Muscle of leg (tissue), 11 donors: ENCODE measurements around the gene CD46. TPM values are rescaled to one million over a fixed set of nuclear protein-coding genes. Genes with fewer than 3 reads are reported as not detected.

Experiments
- DNase-seq: peaks from one replicate; pipeline ENCODE4 v3.0.0; 2013
- H3K27ac ChIP-seq: one replicate; pipeline ENCODE4 v1.5.1; 2013; ENCODE audit warnings: mild to moderate bottlenecking, low read length, control low read depth
- H3K27me3 ChIP-seq: one replicate; pipeline ENCODE4 v1.6.1; 2013; ENCODE audit warnings: low read length; ENCODE audit not compliant: control insufficient read depth, insufficient read depth
- H3K36me3 ChIP-seq: one replicate; pipeline ENCODE4 v1.6.1; 2013; ENCODE audit warnings: low read length; ENCODE audit not compliant: control insufficient read depth, insufficient read depth
- H3K4me1 ChIP-seq: one replicate; pipeline ENCODE4 v1.6.1; 2013; ENCODE audit warnings: low read length; ENCODE audit not compliant: control insufficient read depth, insufficient read depth
- H3K4me3 ChIP-seq: one replicate; pipeline ENCODE4 v1.5.1; 2013; ENCODE audit warnings: low read length, control low read depth
- H3K9me3 ChIP-seq: replicated peaks from 2 replicates; pipeline ENCODE4 v1.6.1; 2013; ENCODE audit warnings: low read depth, low read length; ENCODE audit not compliant: control insufficient read depth
- WGBS: methylation state at CpG from one replicate; pipeline ENCODE4 v1.1.5; 2013; ENCODE audit warnings: missing lambda C conversion rate; ENCODE audit not compliant: insufficient coverage; 5-methylcytosine and 5-hydroxymethylcytosine counted together
- polyA plus RNA-seq, 8 donors: library from polyadenylated mRNA; unstranded; fragments of 120-200 nt; gene quantifications; one replicate each; pipeline versions ENCODE4 v1.2.1 to v1.2.3, GENCODE V29; 2013; ENCODE audit warnings: inconsistent platforms in 1 of 8, low replicate concordance in 1 of 8; ENCODE audit not compliant: insufficient read length in 8 of 8, insufficient read depth in 1 of 8
- total RNA-seq: library from RNA; stranded (reverse); fragments of 120-200 nt; gene quantifications from one replicate; pipeline ENCODE4 v1.2.4, GENCODE V29; 2013

CD46 gene
- total and polyA plus RNA-seq, 9 donors: 52.1 to 97.3 (median 77.3) TPM

DNA sequence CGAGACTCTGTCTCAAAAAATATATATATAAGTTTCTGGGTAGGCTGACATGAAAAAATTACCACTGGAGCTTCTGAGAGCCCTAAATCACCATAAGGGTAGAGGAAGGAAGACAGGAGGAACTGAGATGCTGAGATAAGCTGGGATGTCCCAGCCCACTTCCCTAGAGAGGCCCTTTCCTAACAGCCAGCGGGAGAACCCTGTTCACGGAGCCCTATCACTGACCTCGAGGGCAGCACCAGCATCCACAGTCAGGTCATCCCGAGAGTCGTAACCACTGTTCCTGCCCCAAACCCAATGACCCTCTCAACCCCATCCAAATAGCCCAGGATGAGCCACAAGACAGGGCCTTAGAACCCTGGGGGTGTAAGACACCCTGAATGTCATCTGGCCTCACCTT is 81.5 kb downstream of the CD46 start:
- Histone ChIP-seq H3K36me3 (no peaks in the 10 kb centered on the region), H3K4me3 (no peak overlapping the region), H3K9me3 (no peaks in the 10 kb centered on the region), H3K27me3 (no peaks in the 10 kb centered on the region), H3K4me1 (peaks cover 2% of the 10 kb centered on the region), H3K27ac (no peak overlapping the region)
- WGBS: 100% methylated on average over 2 of the region's 6 CpGs
- no peak for DNase-seq

DNA sequence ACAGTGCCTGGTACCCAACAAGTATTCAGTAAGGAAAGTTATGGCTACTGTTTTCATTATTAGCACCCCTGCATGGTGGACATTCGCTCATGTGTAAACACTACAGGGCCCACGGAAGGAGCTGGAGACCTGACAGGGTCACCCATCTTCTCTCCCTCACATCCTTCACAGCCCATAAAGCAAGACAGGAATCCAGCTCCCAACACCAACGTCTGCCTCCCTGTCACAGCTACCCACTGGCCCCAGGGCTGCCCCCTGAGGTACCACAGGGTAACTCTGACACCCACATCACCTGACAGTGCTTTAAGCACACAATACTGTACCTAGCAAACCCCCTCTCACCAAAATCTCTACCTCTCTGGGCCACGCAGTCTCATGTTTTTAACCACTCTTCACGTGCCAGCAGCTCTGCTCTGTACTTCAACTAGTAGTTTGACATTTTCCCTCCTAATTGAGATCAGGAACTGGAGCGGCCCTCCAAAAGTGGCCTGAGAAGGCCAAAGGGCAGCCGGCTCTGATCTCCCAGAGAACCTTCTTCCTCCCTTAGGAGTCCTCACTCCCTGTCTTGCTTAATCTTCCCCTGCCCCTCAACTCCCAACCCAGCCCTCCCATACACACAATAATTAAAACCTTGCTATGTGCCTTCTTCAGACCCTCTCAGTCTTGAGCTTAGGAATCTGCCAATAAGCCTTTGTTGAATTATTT is 82.3 kb downstream of the CD46 start:
- H3K4me1 ChIP-seq: peaks cover 2% of the 10 kb centered on the region
- no peaks in the 10 kb centered on the region for H3K27me3 ChIP-seq
- no peak for DNase-seq
- no peak overlapping the region for H3K27ac ChIP-seq
- H3K4me3 ChIP-seq: no peak overlapping the region
- WGBS: 82% methylated on average over 5 of the region's 7 CpGs
- H3K9me3 ChIP-seq: no peaks in the 10 kb centered on the region
- H3K36me3 ChIP-seq: no peaks in the 10 kb centered on the region

DNA sequence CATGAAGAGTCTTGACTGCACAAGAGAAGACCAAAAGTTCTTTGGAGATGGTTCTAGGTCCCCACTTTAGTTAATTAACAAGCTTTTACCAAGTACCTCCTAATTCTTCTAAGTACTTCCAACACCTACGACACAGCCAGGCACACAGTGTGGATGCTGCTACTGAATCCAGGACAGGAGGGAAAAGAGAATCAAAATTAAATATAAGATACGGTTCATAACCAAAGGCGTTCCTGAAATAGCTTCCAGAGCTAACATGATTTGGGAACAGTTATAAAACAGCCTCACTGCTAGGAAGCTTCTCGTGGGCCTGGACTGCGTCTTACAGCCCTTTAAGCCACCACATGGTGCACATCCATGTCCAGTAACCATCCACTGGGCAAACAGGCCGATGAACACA is 84.1 kb downstream of the CD46 start:
- H3K36me3 ChIP-seq: no peaks in the 10 kb centered on the region
- DNase-seq: no peak
- H3K9me3 ChIP-seq: no peaks in the 10 kb centered on the region
- H3K27ac ChIP-seq: no peak overlapping the region
- no peak overlapping the region for H3K4me3 ChIP-seq
- WGBS: 96% methylated on average over 3 of the region's 6 CpGs
- peaks cover 2% of the 10 kb centered on the region for H3K4me1 ChIP-seq
- H3K27me3 ChIP-seq: no peaks in the 10 kb centered on the region

DNA sequence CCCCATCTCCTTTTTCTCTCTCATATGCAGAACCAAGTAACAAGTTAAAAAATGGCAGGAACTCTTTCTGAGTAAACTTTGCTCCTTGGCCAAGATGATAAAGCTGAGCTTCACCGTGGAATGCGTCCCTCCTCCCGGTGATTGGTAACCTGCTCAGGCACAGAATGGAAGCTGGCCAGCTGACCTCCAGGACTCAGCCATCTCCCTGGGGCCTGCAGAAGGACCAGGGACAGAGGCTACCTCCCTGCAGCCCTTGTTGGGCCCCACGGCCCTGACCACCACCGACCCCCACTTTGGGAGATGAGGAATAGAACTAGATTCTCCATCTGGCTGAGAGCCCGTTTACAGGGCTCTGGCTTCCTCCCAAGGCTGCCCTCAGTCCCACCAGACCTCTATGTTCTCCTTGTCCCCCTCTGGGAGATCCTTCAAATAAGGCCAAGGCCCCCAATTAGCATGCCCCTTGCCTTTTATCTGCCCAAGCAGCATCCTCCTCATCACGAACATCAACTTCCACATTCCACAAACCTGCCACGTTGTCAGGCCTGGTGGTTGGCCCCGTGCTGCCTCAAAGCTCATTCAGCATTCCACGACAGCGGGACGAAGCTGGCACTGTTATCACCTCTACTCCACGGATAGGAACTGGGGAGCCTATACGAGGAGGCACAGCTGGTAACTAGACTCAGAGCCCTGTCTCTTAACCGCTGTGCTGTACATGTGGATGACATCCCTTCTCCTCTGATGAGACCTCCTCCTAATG is 84.9 kb downstream of the CD46 start:
- Histone ChIP-seq H3K27ac (no peak overlapping the region), H3K36me3 (no peaks in the 10 kb centered on the region), H3K4me1 (peaks cover 2% of the 10 kb centered on the region), H3K4me3 (no peak overlapping the region), H3K9me3 (no peaks in the 10 kb centered on the region), H3K27me3 (no peaks in the 10 kb centered on the region)
- no peak for DNase-seq
- WGBS: 73% methylated on average over 8 of the region's 15 CpGs

DNA sequence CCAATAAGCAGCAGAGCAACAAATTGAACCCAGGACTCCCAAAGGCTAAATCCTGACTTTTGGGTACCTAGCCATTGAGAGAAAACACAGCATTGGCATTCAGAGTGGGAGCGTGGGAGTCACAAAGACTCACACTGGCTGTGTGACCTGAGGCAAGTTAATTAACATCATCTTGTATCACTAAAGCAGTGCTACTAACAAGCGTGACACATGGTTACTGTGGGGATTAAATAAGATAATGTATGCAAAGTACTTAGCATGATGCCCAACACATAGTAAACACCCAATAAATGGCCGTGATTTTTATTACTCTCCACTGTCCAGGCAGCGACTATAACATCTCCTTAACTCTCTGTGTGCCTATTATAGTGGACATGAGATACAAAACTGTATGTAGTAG is 85.8 kb downstream of the CD46 start:
- no peaks in the 10 kb centered on the region for H3K9me3 ChIP-seq
- no peak overlapping the region for H3K27ac ChIP-seq
- H3K4me1 ChIP-seq: peaks cover 2% of the 10 kb centered on the region
- H3K4me3 ChIP-seq: no peak overlapping the region
- H3K36me3 ChIP-seq: no peaks in the 10 kb centered on the region
- DNase-seq: no peak
- no CpG with 5 or more reads among the region's 4 CpGs for WGBS
- H3K27me3 ChIP-seq: no peaks in the 10 kb centered on the region

DNA sequence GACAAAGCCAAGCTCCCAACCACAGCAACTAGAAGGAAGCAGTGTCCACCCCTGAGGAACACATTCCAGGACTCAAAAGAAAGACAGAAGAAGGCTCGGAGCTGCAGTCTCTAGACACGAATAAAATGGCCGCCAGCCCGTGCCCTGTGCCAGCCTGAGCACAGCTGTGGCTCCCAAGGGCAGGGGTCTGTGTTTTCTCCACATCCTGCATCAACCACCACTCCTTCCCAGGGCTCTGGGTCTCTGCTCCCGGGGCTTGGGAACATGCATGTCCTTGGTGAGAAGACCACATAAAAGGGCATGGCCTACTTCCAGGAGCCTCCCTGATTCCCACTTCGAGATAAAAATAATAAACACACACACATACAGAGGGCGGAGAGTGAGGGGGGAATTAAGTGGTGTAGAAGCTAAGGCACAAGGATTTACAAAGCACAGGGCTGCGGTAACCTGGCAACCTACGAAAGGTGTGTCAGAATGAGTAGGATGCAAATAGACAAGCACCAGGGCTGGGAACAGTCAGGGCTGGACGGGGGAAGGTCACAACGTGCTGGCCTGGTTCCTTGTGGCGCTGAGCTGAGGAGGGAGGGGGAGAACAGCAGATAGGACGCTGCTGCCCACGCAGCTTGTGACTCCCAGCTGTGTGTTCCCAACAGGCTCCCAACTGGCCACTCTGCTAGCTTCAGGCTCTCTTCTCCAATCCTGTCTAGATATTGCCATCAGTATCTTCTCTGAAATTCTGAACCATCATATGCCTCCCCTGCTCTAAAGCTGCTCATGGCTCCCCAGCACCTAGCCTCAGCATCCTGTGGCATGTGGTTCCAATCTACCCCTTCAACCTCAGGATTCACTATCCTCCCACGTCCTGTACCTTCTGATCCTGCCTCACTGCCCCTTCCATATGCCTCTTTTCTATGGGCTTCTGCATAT is 86.6 kb downstream of the CD46 start:
- no peaks in the 10 kb centered on the region for H3K36me3 ChIP-seq
- H3K4me3 ChIP-seq: no peak overlapping the region
- no peaks in the 10 kb centered on the region for H3K27me3 ChIP-seq
- no peak for DNase-seq
- 59% methylated on average over 11 of the region's 15 CpGs for WGBS
- H3K9me3 ChIP-seq: no peaks in the 10 kb centered on the region
- H3K27ac ChIP-seq: no peak overlapping the region
- H3K4me1 ChIP-seq: peaks cover 2% of the 10 kb centered on the region

DNA sequence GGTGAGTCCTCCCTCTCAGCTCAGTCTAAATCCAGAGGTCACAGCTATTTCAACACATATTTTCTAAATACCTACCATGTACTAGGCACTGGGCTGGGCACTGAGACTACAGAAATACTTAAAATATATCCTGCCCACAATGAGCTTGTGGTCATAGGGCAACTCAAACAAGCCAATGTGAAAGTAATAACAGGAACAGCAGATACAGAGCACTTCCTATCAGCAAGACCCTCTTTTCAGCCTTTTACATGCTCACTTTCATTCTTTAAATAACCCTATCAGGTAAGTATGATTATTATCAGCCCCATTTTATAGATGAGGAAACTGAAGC is 87.2 kb downstream of the CD46 start:
- no peaks in the 10 kb centered on the region for H3K36me3 ChIP-seq
- H3K27ac ChIP-seq: no peak overlapping the region
- H3K27me3 ChIP-seq: no peaks in the 10 kb centered on the region
- H3K9me3 ChIP-seq: no peaks in the 10 kb centered on the region
- no peak for DNase-seq
- no peaks in the 10 kb centered on the region for H3K4me1 ChIP-seq
- no peak overlapping the region for H3K4me3 ChIP-seq

DNA sequence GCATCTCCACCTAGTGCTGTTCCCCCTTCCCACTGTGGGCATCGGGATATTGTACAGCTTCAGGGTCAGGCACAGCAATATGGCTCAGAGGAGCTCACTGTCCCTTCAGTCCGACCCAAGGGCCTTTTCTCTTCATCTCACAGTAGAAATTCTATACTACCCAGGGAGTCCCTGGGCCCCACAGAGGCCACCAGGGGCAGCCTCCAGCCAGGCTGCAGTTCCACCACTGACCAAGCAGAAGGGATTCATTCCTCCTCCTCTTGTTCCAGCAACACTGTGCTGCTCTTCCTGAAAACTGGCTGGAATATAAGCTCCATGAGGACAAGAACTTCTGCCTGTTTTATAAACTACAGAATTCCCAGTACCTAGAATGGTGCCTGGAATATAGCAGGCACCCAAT is 88.5 kb downstream of the CD46 start:
- no peak for DNase-seq
- no peak overlapping the region for H3K27ac ChIP-seq

DNA sequence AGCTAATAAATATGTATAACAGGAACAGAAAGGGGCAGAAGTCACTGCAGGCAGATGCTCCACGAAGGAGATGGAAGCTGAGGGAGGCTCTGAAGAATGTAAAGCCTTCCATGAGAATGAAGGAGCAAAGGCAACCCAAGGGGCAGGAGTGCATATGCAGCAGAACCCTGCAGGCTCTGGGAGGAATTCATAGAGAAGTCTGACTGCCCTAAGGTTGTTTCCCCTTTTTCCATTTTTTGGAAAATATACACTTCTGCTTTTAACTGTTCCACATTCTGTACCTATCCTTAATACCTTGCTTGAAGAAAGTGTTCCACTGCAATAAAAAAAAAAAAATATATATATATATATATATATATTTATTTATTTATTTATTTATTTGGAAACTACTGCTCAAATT is 89.4 kb downstream of the CD46 start:
- no peaks in the 10 kb centered on the region for H3K4me1 ChIP-seq
- H3K27me3 ChIP-seq: no peaks in the 10 kb centered on the region
- H3K27ac ChIP-seq: no peak overlapping the region
- no peaks in the 10 kb centered on the region for H3K9me3 ChIP-seq
- WGBS: 33% methylated on average over 1 of the region's 1 CpG
- no peak overlapping the region for H3K4me3 ChIP-seq
- no peak for DNase-seq
- H3K36me3 ChIP-seq: no peaks in the 10 kb centered on the region

More for the DNA sequence above, 88.5 kb downstream of the CD46 start:
- H3K4me3 ChIP-seq: no peak overlapping the region
- WGBS: 81% methylated on average over 2 of the region's 2 CpGs
- H3K4me1 ChIP-seq: no peaks in the 10 kb centered on the region
- H3K27me3 ChIP-seq: no peaks in the 10 kb centered on the region
- no peaks in the 10 kb centered on the region for H3K36me3 ChIP-seq
- H3K9me3 ChIP-seq: no peaks in the 10 kb centered on the region

DNA sequence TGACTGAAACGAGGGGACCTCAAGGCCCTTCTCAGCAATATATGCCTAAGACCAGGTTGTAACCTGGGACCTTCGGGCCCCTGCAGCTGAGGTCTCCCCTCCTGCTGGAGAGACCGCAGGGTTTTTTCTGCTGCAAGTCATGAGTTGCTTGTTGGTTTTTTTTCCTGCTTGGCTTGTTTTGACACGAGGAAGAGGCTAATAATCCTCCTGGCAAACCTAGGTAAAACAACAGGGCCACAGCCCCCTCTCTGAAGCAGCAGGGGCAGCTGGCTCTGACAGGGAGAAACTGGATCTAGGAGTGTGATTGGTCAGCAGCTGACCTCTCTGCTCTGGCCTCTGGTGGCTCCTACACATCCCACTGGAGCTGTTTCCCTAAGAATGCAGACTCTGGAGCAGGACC is 90.0 kb downstream of the CD46 start:
- no peak overlapping the region for H3K27ac ChIP-seq
- WGBS: no CpG with 5 or more reads among the region's 4 CpGs
- no peaks in the 10 kb centered on the region for H3K9me3 ChIP-seq
- H3K36me3 ChIP-seq: no peaks in the 10 kb centered on the region
- H3K27me3 ChIP-seq: no peaks in the 10 kb centered on the region
- no peak overlapping the region for H3K4me3 ChIP-seq
- no peak for DNase-seq
- H3K4me1 ChIP-seq: no peaks in the 10 kb centered on the region
